Measurements from ENCODE around the gene ACSL1.

The ACSL1 gene

GRCh38 chr4:184719407-184719806, 106.4 kb downstream of the ACSL1 start:
- H3K9me3 Mint-ChIP-seq, result peaks cover 19% of the 10 kb centered on the region
- no peaks in the 10 kb centered on the region for H3K4me1 Mint-ChIP-seq
- H3K27me3 Mint-ChIP-seq, result no peaks in the 10 kb centered on the region
- peaks cover 36% of the 10 kb centered on the region for H3K36me3 Mint-ChIP-seq
- H3K27ac Mint-ChIP-seq, result no peak overlapping the region
- H3K4me3 Mint-ChIP-seq, result no peak overlapping the region

GRCh38 chr4:184715526-184715925, 110.2 kb downstream of the ACSL1 start:
- H3K9me3 Mint-ChIP-seq, result peaks cover 7% of the 10 kb centered on the region
- no peak overlapping the region for H3K27ac Mint-ChIP-seq
- H3K36me3 Mint-ChIP-seq, result peaks cover 19% of the 10 kb centered on the region

GRCh38 chr4:184713887-184714286, 111.9 kb downstream of the ACSL1 start:
- Mint-ChIP-seq H3K27ac (no peak overlapping the region), H3K27me3 (no peaks in the 10 kb centered on the region), H3K4me1 (no peaks in the 10 kb centered on the region), H3K36me3 (peaks cover 11% of the 10 kb centered on the region), H3K4me3 (no peak overlapping the region), H3K9me3 (no peaks in the 10 kb centered on the region)

More at GRCh38 chr4:184715526-184715925, 110.2 kb downstream of the ACSL1 start:
- H3K27me3 Mint-ChIP-seq, result no peaks in the 10 kb centered on the region
- H3K4me1 Mint-ChIP-seq, result no peaks in the 10 kb centered on the region
- no peak overlapping the region for H3K4me3 Mint-ChIP-seq

GRCh38 chr4:184712322-184712721, 113.4 kb downstream of the ACSL1 start:
- Mint-ChIP-seq H3K9me3 (no peaks in the 10 kb centered on the region), H3K27me3 (no peaks in the 10 kb centered on the region), H3K27ac (no peak overlapping the region), H3K4me3 (no peak overlapping the region), H3K36me3 (peaks cover 8% of the 10 kb centered on the region), H3K4me1 (no peaks in the 10 kb centered on the region)

- Mint-ChIP-seq H3K9me3 (no peaks in the 10 kb centered on the region), H3K27me3 (no peaks in the 10 kb centered on the region), H3K4me3 (no peak overlapping the region), H3K4me1 (peaks cover 3% of the 10 kb centered on the region), H3K27ac (no peak overlapping the region), H3K36me3 (peaks cover 3% of the 10 kb centered on the region)
Observed at GRCh38 chr4:184706453-184706852, 119.3 kb downstream of the ACSL1 start.

- H3K4me1 Mint-ChIP-seq, result peaks cover 3% of the 10 kb centered on the region
- H3K27ac Mint-ChIP-seq, result no peak overlapping the region
- H3K27me3 Mint-ChIP-seq, result no peaks in the 10 kb centered on the region
- H3K36me3 Mint-ChIP-seq, result peaks cover 3% of the 10 kb centered on the region
- no peak overlapping the region for H3K4me3 Mint-ChIP-seq
- no peaks in the 10 kb centered on the region for H3K9me3 Mint-ChIP-seq
Observed at GRCh38 chr4:184705692-184706091, 120.1 kb downstream of the ACSL1 start.

Data from activated naive CD4-positive, alpha-beta T cell treated with anti-CD3 and anti-CD28 coated beads, Interleukin-2, amount 50 U/mL, for 24 hours (primary cell).